ENCODE measurements around the gene CAMSAP2.
"Not testable (repeated sequence)": the region's sequence is repeated elsewhere in the genome, so short reads cannot be mapped to it uniquely, and the experiment has no call there.

CAMSAP2 gene

DNA sequence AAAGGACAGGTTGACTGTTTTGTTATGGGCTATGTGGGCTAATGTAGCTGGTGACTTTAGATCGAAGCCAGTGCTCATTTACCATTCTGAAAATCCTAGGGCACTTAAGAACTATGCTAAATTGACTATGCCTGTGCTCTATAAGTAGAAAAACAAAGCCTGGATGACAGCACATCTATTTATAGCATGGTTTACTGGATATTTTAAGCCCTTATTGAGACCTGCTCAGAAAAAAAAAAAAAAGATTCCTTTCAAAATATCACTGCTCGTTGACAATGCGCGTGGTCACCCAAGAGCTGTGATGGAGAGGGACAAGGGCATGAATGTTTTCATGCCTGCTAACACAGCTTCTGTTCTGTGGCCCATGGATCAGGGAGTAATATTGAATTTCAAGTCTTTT lies 48.1 kb downstream of the CAMSAP2 start:
- no peak for DNase-seq

GRCh38 chr1:200787896-200788387 lies 49.2 kb downstream of the CAMSAP2 start:
- no peak for DNase-seq

GRCh38 chr1:200791012-200791411 lies 52.3 kb downstream of the CAMSAP2 start:
- DNase-seq = not testable (repeated sequence)

GRCh38 chr1:200793677-200794076 lies 55.0 kb downstream of the CAMSAP2 start:
- DNase-seq = no peak

DNA sequence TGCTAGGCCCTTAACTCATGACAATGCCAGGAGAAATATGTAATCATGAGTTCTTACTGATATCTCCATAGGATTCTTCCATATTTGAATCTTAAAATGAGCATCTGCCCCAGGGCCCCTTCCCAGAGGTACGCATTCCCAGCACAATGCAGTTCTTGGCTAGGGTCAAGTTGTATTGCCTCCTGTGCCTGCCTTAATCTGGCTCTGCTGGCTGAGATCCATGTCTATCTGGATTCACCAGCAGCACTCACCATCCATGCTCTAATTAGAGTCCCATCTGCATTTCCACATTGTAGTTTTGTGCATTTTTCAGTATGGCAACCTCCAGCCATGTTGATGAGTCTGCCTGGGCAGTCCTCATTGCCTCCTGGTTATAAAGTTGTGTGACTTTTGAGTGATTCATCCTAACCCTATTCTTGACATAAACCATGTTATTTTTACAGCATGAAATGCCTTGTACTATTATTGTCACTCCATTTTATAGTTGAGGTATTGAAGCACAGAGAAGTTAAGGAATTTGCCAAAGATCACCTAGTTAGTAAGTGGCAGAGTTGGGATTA lies 55.9 kb downstream of the CAMSAP2 start:
- DNase-seq = no peak

DNA sequence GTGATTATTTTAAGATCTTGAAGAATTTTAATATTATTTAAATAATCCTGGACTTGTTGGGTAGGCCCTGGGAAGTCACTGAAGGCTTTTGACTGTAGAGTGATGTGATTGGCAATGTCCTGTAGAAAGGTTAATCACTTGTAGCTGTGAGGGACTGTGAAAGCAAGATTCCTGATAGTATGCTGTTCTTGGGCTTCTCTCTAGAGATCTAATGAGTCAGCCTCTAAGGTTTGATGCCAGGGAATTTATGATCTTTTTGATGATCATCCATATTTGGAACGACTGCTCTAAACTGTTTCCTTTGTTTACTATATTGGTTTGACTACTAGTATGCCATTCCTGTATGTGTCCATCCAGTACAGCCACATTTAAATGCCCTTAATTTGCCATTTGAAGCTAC lies 56.5 kb downstream of the CAMSAP2 start:
- no peak for DNase-seq

DNA sequence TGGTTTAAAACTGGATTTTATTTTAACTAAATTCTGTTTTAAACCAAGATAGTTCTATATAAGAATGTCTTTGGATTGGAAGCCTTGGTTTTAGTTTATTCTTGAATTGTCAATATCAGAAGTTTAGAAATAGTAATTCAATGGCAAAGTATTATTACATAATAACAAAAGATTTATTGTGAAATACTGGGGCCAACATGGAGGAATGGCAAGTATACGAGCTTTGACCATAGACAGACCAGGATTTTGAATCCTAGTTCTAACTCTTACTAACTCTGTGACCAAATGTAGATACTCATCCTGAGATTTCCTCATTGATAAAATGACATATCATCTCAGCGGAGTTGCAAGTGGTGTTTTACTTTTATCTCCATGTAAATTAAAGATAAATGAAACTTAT lies 63.3 kb downstream of the CAMSAP2 start:
- no peak for DNase-seq

- DNase-seq = peak; percentile 68
Measured at GRCh38 chr1:200802865-200803512, 64.3 kb downstream of the CAMSAP2 start.

DNA sequence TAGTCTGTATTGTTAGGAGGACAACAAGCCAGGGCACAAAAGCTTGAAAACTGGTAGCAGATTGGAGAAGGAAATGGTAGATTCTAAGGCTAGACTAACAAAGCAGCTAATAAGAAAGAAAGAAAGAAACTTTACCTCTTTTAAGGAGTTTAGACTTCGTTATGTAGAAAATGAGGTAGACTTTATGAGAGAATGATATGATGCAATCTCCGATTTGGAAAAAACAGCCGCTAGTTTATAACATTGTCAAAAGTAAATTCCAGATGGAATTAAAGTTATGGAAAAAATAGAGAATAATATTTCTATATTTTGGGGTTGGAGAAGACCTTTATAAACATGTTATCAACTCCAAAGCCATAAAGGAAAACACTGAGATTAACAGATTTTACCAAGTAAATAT lies 67.0 kb downstream of the CAMSAP2 start:
- no peak for DNase-seq

- DNase-seq = no peak
Measured at GRCh38 chr1:200808846-200809245, 70.2 kb downstream of the CAMSAP2 start.

GRCh38 chr1:200811704-200812103 lies 73.0 kb downstream of the CAMSAP2 start:
- DNase-seq = no peak

- not testable (repeated sequence) for DNase-seq
Measured at GRCh38 chr1:200816624-200817224, 78.0 kb downstream of the CAMSAP2 start.

GRCh38 chr1:200818248-200818647 lies 79.6 kb downstream of the CAMSAP2 start:
- no peak for DNase-seq

DNA sequence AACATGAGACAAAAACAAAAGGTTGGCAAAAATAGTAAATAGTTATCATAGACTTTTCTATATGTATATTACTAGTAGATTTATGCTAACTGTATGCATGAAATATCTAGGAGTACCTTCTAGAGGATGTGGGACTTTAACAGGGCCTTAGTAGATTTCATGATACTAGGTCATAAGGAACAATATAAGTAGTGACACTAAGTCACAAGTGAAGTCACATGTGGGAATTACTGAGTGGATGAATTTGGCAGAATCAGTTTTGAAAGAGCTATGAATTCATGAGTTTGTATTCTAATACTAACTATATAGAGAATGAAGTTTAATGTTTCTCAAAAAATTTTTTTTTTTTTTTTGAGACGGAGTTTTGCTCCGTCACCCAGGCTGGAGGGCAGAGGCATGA lies 81.0 kb downstream of the CAMSAP2 start:
- DNase-seq = no peak

GRCh38 chr1:200831091-200831490 lies 92.4 kb downstream of the CAMSAP2 start:
- DNase-seq = no peak

- DNase-seq = no peak
Measured at GRCh38 chr1:200834383-200834782, 95.7 kb downstream of the CAMSAP2 start.

DNA sequence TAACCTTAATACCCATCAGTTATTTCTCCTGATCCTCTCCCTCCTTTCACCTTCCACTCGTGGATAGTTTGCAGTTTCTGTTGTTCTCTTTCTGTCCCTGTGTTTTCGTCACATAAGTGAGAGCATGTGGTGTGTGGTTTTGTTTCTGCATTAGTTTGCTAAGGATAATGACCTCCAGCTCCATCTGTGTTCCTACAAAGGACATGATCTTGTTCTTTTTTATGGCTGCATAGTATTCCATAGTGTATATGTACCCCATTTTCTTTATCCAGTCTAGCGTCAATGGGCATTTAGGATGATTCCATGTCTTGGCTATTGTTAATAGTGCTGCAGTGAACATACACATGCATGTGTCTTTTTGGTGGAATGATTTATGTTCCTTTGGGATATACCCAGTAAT lies 97.5 kb downstream of the CAMSAP2 start:
- no peak for DNase-seq

GRCh38 chr1:200837931-200838571 lies 99.4 kb downstream of the CAMSAP2 start:
- DNase-seq = no peak

- no peak for DNase-seq
Measured at GRCh38 chr1:200838676-200839445, 100.2 kb downstream of the CAMSAP2 start.

DNA sequence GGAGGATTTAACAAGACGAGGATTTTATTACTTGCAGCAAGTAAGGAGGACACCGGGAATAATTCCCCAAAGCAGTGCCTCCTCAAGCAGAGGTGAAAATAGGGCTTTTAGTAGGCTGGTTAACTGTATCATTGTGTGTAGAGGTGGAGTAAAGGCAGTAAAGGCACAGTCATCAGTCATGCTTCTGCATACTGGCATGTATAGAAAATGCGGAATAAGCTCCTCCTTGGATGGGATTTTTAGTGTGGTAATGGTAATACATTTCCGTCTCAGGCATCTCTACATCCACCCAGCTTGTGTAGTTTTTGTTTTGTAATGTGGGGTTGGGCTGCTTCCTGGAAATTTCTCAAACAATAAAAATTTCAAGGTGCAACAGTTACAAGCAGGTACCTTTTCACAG lies 106.7 kb downstream of the CAMSAP2 start:
- no peak for DNase-seq

GRCh38 chr1:200846398-200846797 lies 107.7 kb downstream of the CAMSAP2 start:
- DNase-seq = no peak

DNA sequence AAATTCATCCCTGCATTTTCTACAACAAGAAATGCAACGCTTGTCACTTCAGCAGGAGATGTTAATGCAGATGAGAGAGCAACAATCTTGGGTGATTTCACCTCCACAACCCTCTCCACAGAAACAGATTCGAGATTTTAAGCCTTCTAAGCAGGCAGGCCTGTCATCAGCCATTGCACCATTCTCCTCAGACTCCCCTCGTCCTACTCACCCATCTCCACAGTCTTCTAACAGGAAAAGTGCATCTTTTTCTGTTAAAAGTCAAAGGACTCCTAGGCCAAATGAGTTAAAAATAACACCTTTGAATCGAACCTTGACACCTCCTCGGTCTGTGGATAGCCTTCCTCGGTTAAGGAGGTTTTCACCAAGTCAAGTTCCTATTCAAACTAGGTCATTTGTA lies 110.7 kb downstream of the CAMSAP2 start:
- no peak for DNase-seq

GRCh38 chr1:200850554-200850953 lies 111.9 kb downstream of the CAMSAP2 start:
- DNase-seq = no peak
